ENCODE results near the gene ITGB1BP1.
A peak's percentile ranks its signal among the peaks of the same experiment; 100 is the strongest.

The ITGB1BP1 gene

GRCh38 chr2:9423100-9423921 is at the start of gene ITGB1BP1, which contains the start of gene CPSF3:
TSS of gene ITGB1BP1 (minus strand) at chr2:9423528. CDS start at chr2:9418697, 4,831 bp downstream.
TSS of gene CPSF3 (plus strand) at chr2:9423654. CDS start at chr2:9423774, 120 bp downstream.
- ChIA-PET POLR2A (interaction anchor here (0.6 to 1.4 kb wide), 8 partner anchors 10 to 208 kb away, joined by 3 to 4 read pairs (median 3); partner anchors contain the start of genes ADAM17 and YWHAQ), CTCF (interaction anchor here (0.9 to 2.9 kb wide), 6 partner anchors 10 to 284 kb away, joined by 3 to 14 read pairs (median 6); partner anchors contain the start of gene ASAP2)
- DNase-seq (ENCODE audit: low read depth, low spot score): peak; percentile 71
- no peak for TF ChIP-seq CTCF (IDR thresholded peaks at IDR 0.05; ENCODE audit: insufficient read depth, low read length, missing control alignments)
- H3K4me3 ChIP-seq (ENCODE audit: low read depth, low read length): peak within 1 kb of the TSS; percentile 98

- TF ChIP-seq CTCF (IDR thresholded peaks at IDR 0.05; ENCODE audit: insufficient read depth, low read length, missing control alignments): no peak
- CTCF ChIA-PET: interaction anchor here (1.3 kb wide), 1 partner anchor 11 kb away, joined by 5 read pairs; no protein-coding TSS in a partner anchor
- no peak for DNase-seq (ENCODE audit: low read depth, low spot score)
- no peak overlapping the region for H3K4me3 ChIP-seq (ENCODE audit: low read depth, low read length)
- POLR2A ChIA-PET: interaction anchor here (0.6 kb wide), 1 partner anchor 31 kb away, joined by 3 read pairs; no protein-coding TSS in a partner anchor
Observed at GRCh38 chr2:9472511-9472910, 49.2 kb upstream of the ITGB1BP1 start.

- ChIA-PET CTCF (no interaction called here), POLR2A (no interaction called here)
- no peak for TF ChIP-seq CTCF (IDR thresholded peaks at IDR 0.05; ENCODE audit: insufficient read depth, low read length, missing control alignments)
- no peak for DNase-seq (ENCODE audit: low read depth, low spot score)
- no peak overlapping the region for H3K4me3 ChIP-seq (ENCODE audit: low read depth, low read length)
Observed at GRCh38 chr2:9471206-9471605, 47.9 kb upstream of the ITGB1BP1 start.

GRCh38 chr2:9467687-9468086 is 44.4 kb upstream of the ITGB1BP1 start:
- CTCF ChIA-PET: interaction anchor here (0.7 to 1.1 kb wide), 2 partner anchors 15 to 17 kb away, joined by 3 read pairs; no protein-coding TSS in a partner anchor
- no peak for TF ChIP-seq CTCF (IDR thresholded peaks at IDR 0.05; ENCODE audit: insufficient read depth, low read length, missing control alignments)
- POLR2A ChIA-PET: no interaction called here

GRCh38 chr2:9466147-9466683 is 42.9 kb upstream of the ITGB1BP1 start:
- CTCF ChIA-PET: no interaction called here
- TF ChIP-seq CTCF (IDR thresholded peaks at IDR 0.05; ENCODE audit: insufficient read depth, low read length, missing control alignments): no peak
- no peak for DNase-seq (ENCODE audit: low read depth, low spot score)
- POLR2A ChIA-PET: no interaction called here
- no peak overlapping the region for H3K4me3 ChIP-seq (ENCODE audit: low read depth, low read length)

More at GRCh38 chr2:9467687-9468086, 44.4 kb upstream of the ITGB1BP1 start:
- DNase-seq (ENCODE audit: low read depth, low spot score): no peak
- H3K4me3 ChIP-seq (ENCODE audit: low read depth, low read length): no peak overlapping the region

GRCh38 chr2:9465170-9465569 is 41.8 kb upstream of the ITGB1BP1 start:
- TF ChIP-seq CTCF (IDR thresholded peaks at IDR 0.05; ENCODE audit: insufficient read depth, low read length, missing control alignments): no peak
- ChIA-PET POLR2A (no interaction called here), CTCF (interaction anchor here (0.6 kb wide), 1 partner anchor 502 kb away, joined by 3 read pairs; no protein-coding TSS in a partner anchor)
- no peak for DNase-seq (ENCODE audit: low read depth, low spot score)
- H3K4me3 ChIP-seq (ENCODE audit: low read depth, low read length): no peak overlapping the region

Measured in AG04449 (cell line).